GM23338 (cell line): ENCODE measurements around the gene APOM. TPM values are rescaled to one million over a fixed set of nuclear protein-coding genes. Genes with fewer than 3 reads are reported as not detected.

Experiments used
- ATAC-seq: fragments of 200-7000 bp; cut with Tn5 transposase; 3 replicates; pipeline ENCODE4 v1.9.1; 2020
- DNase-seq: peaks from one replicate; pipeline ENCODE4 v3.0.0-alpha.2; 2015; ENCODE audit warnings: low spot score
- H2AFZ ChIP-seq: fragments of 200-600 bp; sonication (generic); 2 replicates; pipeline ENCODE4 v1.8.0; 2016; ENCODE audit warnings: antibody characterized with exemption, mild to moderate bottlenecking, moderate library complexity
- H3F3A ChIP-seq: fragments of 200-600 bp; sonication (generic); replicated peaks from 2 replicates; pipeline ENCODE4 v1.8.0; 2017; ENCODE audit warnings: antibody characterized with exemption, mixed run types, low read depth
- H3K27ac ChIP-seq: fragments of 200-600 bp; sonication (generic); 2 replicates; pipeline ENCODE4 v1.6.1; 2016; ENCODE audit warnings: low read depth
- H3K27me3 ChIP-seq: fragments of 200-600 bp; sonication (generic); 2 replicates; pipeline ENCODE4 v1.8.0; 2016; ENCODE audit warnings: mild to moderate bottlenecking, mixed run types, moderate library complexity; ENCODE audit not compliant: insufficient read depth
- H3K36me3 ChIP-seq: fragments of 200-600 bp; sonication (generic); 2 replicates; pipeline ENCODE4 v1.8.0; 2016; ENCODE audit warnings: mild to moderate bottlenecking; ENCODE audit not compliant: insufficient read depth
- H3K4me1 ChIP-seq: fragments of 200-600 bp; sonication (generic); 2 replicates; pipeline ENCODE4 v1.8.0; 2016; ENCODE audit warnings: mild to moderate bottlenecking, moderate library complexity; ENCODE audit not compliant: insufficient read depth
- H3K4me2 ChIP-seq: fragments of 200-600 bp; sonication (generic); 2 replicates; pipeline ENCODE4 v1.7.1; 2017; ENCODE audit warnings: mixed run types
- H3K4me3 ChIP-seq: fragments of 200-600 bp; sonication (generic); 2 replicates; pipeline ENCODE4 v1.6.1; 2016; ENCODE audit warnings: mixed run types
- H3K79me2 ChIP-seq: fragments of 200-600 bp; sonication (generic); replicated peaks from 2 replicates; pipeline ENCODE4 v1.8.0; 2017; ENCODE audit warnings: mild to moderate bottlenecking; ENCODE audit not compliant: insufficient read depth
- H3K9me2 ChIP-seq: fragments of 200-600 bp; sonication (generic); 2 replicates; pipeline ENCODE4 v1.8.0; 2017; ENCODE audit not compliant: insufficient read depth
- H4K20me1 ChIP-seq: fragments of 200-600 bp; sonication (generic); replicated peaks from 2 replicates; pipeline ENCODE4 v1.8.0; 2017; ENCODE audit warnings: mild to moderate bottlenecking; ENCODE audit not compliant: insufficient read depth
- H3K27ac Mint-ChIP-seq: 2 replicates; pipeline ENCODE4 v1.8.0; 2020; ENCODE audit warnings: inconsistent platforms, mild to moderate bottlenecking, moderate library complexity, mixed read lengths
- H3K27me3 Mint-ChIP-seq: 3 replicates; pipeline ENCODE4 v1.8.0; 2022; ENCODE audit warnings: low read depth, mild to moderate bottlenecking, moderate library complexity, mixed read lengths, inconsistent platforms; ENCODE audit not compliant: insufficient read depth, poor library complexity
- H3K36me3 Mint-ChIP-seq: 3 replicates; pipeline ENCODE4 v1.8.0; 2021; ENCODE audit warnings: low read depth, mild to moderate bottlenecking, inconsistent platforms, moderate library complexity, mixed read lengths
- H3K4me1 Mint-ChIP-seq: 3 replicates; pipeline ENCODE4 v1.8.0; 2020; ENCODE audit warnings: mild to moderate bottlenecking, inconsistent platforms, mixed read lengths
- H3K4me3 Mint-ChIP-seq: 3 replicates; pipeline ENCODE4 v1.8.0; 2021; ENCODE audit warnings: moderate library complexity, mild to moderate bottlenecking, inconsistent platforms, mixed read lengths
- H3K9me3 Mint-ChIP-seq: 3 replicates; pipeline ENCODE4 v1.8.0; 2020; ENCODE audit warnings: moderate library complexity, mild to moderate bottlenecking, inconsistent platforms, mixed read lengths
- CREB1 ChIP-seq: fragments of 250-450 bp; sonication (Bioruptor Pico); IDR thresholded peaks from 2 replicates; pipeline ENCODE4 v1.5.0; 2020; ENCODE audit warnings: low read depth, mild to moderate bottlenecking, moderate library complexity
- JUNB ChIP-seq: IDR thresholded peaks from one replicate; pipeline ENCODE4 v1.6.1; 2016; ENCODE audit warnings: antibody characterized with exemption; ENCODE audit not compliant: unreplicated experiment
- NANOG ChIP-seq: IDR thresholded peaks from 2 replicates; pipeline ENCODE4 v1.6.1; 2016; ENCODE audit warnings: antibody characterized with exemption, borderline replicate concordance
- POLR2AphosphoS5 ChIP-seq: IDR thresholded peaks from 2 replicates; pipeline ENCODE4 v1.6.1; 2016; ENCODE audit warnings: antibody characterized with exemption, low read depth
- STAT1 ChIP-seq: IDR thresholded peaks from one replicate; pipeline ENCODE4 v1.6.1; 2016; ENCODE audit warnings: antibody characterized with exemption; ENCODE audit not compliant: unreplicated experiment
- ZNF114 ChIP-seq: fragments of 250-450 bp; sonication (Bioruptor Pico); IDR thresholded peaks from 2 replicates; pipeline ENCODE4 v1.5.0; 2020; ENCODE audit warnings: mild to moderate bottlenecking, moderate library complexity
- ZNF331 ChIP-seq: fragments of 250-450 bp; sonication (Bioruptor Pico); IDR thresholded peaks from 2 replicates; pipeline ENCODE4 v1.5.0; 2020; ENCODE audit warnings: low read depth, mild to moderate bottlenecking, moderate library complexity
- polyA plus RNA-seq: library from polyadenylated mRNA; unstranded; fragments of >200 nt; fragmentation: Nextera tagmentation; extraction: Ambion mirVana; gene quantifications from 2 replicates; pipeline ENCODE4 v1.2.1, GENCODE V29; 2016
- total RNA-seq: library from RNA; depleted of rRNA; stranded (reverse); fragments of >200 nt; shearing (Covaris generic); gene quantifications from 2 replicates; pipeline ENCODE4 v1.2.3, GENCODE V29; 2014
- TF ChIP-seq, protein P1 (sequence below), 2 experiments: fragments of 200-600 bp in 1 of 2; sonication (generic) in 1 of 2; conservative IDR thresholded peaks; 2 replicates each; pipeline versions ENCODE4 v1.5.1 to v1.6.1; 2016 to 2017; ENCODE audit warnings: antibody characterized with exemption in 2 of 2, low read depth in 2 of 2, mild to moderate bottlenecking in 2 of 2, moderate library complexity in 1 of 2
- TF ChIP-seq, protein P2 (sequence below): IDR thresholded peaks from 2 replicates; pipeline ENCODE4 v1.6.1; 2016; ENCODE audit warnings: antibody characterized with exemption
- TF ChIP-seq, protein P3 (sequence below): IDR thresholded peaks from one replicate; pipeline ENCODE4 v1.6.1; 2018; ENCODE audit warnings: antibody characterized with exemption; ENCODE audit not compliant: unreplicated experiment

APOM gene
- total and polyA plus RNA-seq, 2 experiments from 2014 or later = 1.2 to 10.7 TPM

DNA sequence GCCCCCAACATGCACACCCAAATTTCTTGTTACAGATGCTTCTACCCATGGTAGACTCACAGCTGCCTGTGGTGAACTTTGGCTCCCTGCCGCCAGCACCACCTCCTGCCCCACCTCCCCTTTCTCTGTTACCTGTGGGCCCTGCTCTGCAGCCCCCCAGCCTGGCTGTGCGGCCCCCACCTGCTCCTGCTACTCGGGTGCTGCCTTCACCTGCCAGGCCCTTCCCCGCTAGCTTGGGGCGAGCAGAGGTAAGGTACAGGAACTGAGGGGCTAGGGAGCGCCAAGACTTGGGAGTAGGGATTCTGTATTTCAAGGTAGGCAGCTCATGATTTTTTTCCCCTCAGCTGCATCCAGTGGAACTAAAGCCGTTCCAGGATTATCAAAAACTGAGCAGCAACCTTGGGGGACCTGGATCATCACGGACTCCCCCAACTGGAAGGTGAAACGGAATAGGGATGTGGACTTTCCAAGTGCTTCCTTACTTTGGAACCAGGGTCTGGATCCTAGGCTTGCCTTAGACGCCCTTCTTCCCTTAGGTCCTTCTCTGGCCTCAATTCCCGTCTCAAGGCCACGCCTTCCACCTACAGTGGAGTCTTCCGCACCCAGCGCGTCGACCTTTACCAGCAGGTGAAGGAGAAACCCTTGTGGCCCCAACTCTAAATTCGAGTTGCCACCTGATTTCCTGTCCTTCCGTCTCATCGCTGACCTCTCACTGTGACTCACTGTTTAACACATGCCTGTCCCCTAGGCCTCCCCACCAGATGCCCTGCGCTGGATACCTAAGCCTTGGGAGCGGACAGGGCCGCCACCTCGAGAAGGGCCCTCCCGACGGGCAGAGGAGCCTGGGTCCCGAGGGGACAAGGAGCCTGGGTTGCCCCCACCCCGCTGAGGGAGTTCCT lies 18.7 kb upstream of the APOM start:
- no peak for TF ChIP-seq NANOG
- TF ChIP-seq POLR2AphosphoS5 = no peak; the same call in 1 of the 2 replicates
- TF ChIP-seq, protein P1, sequence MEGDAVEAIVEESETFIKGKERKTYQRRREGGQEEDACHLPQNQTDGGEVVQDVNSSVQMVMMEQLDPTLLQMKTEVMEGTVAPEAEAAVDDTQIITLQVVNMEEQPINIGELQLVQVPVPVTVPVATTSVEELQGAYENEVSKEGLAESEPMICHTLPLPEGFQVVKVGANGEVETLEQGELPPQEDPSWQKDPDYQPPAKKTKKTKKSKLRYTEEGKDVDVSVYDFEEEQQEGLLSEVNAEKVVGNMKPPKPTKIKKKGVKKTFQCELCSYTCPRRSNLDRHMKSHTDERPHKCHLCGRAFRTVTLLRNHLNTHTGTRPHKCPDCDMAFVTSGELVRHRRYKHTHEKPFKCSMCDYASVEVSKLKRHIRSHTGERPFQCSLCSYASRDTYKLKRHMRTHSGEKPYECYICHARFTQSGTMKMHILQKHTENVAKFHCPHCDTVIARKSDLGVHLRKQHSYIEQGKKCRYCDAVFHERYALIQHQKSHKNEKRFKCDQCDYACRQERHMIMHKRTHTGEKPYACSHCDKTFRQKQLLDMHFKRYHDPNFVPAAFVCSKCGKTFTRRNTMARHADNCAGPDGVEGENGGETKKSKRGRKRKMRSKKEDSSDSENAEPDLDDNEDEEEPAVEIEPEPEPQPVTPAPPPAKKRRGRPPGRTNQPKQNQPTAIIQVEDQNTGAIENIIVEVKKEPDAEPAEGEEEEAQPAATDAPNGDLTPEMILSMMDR (conservative IDR thresholded peaks at IDR 0.05; ENCODE audit: low read depth in 2 of 2) = no peak
- TF ChIP-seq, protein P2, sequence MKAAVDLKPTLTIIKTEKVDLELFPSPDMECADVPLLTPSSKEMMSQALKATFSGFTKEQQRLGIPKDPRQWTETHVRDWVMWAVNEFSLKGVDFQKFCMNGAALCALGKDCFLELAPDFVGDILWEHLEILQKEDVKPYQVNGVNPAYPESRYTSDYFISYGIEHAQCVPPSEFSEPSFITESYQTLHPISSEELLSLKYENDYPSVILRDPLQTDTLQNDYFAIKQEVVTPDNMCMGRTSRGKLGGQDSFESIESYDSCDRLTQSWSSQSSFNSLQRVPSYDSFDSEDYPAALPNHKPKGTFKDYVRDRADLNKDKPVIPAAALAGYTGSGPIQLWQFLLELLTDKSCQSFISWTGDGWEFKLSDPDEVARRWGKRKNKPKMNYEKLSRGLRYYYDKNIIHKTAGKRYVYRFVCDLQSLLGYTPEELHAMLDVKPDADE = no peak
- no peak for TF ChIP-seq ZNF114
- no peak for TF ChIP-seq ZNF331 (CRISPR knock-in tag)
- TF ChIP-seq, protein P3, sequence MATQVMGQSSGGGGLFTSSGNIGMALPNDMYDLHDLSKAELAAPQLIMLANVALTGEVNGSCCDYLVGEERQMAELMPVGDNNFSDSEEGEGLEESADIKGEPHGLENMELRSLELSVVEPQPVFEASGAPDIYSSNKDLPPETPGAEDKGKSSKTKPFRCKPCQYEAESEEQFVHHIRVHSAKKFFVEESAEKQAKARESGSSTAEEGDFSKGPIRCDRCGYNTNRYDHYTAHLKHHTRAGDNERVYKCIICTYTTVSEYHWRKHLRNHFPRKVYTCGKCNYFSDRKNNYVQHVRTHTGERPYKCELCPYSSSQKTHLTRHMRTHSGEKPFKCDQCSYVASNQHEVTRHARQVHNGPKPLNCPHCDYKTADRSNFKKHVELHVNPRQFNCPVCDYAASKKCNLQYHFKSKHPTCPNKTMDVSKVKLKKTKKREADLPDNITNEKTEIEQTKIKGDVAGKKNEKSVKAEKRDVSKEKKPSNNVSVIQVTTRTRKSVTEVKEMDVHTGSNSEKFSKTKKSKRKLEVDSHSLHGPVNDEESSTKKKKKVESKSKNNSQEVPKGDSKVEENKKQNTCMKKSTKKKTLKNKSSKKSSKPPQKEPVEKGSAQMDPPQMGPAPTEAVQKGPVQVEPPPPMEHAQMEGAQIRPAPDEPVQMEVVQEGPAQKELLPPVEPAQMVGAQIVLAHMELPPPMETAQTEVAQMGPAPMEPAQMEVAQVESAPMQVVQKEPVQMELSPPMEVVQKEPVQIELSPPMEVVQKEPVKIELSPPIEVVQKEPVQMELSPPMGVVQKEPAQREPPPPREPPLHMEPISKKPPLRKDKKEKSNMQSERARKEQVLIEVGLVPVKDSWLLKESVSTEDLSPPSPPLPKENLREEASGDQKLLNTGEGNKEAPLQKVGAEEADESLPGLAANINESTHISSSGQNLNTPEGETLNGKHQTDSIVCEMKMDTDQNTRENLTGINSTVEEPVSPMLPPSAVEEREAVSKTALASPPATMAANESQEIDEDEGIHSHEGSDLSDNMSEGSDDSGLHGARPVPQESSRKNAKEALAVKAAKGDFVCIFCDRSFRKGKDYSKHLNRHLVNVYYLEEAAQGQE = no peak
- TF ChIP-seq CREB1 (CRISPR knock-in tag) = no peak
- no peak for TF ChIP-seq JUNB
- TF ChIP-seq STAT1 = no peak
- peaks cover 72% of the 10 kb centered on the region for H3F3A ChIP-seq
- ATAC-seq (peak; percentile 9), DNase-seq (no peak)
- H3K4me1 ChIP-seq = no peaks in the 10 kb centered on the region
- Mint-ChIP-seq H3K27me3 (peaks cover 6% of the 10 kb centered on the region), H3K4me3 (no peak overlapping the region), H3K4me1 (no peaks in the 10 kb centered on the region), H3K9me3 (no peaks in the 10 kb centered on the region), H3K36me3 (peaks cover 92% of the 10 kb centered on the region), H3K27ac (no peak overlapping the region)
- peaks cover 33% of the 10 kb centered on the region for H4K20me1 ChIP-seq
- no peak overlapping the region for H3K4me3 ChIP-seq
- H3K79me2 ChIP-seq = no peaks in the 10 kb centered on the region
- no peak overlapping the region for H3K27ac ChIP-seq
- peaks cover 65% of the 10 kb centered on the region for H3K36me3 ChIP-seq
- H3K4me2 ChIP-seq = no peak overlapping the region
- H3K9me2 ChIP-seq = no peaks in the 10 kb centered on the region
- no peak overlapping the region for H2AFZ ChIP-seq
- H3K27me3 ChIP-seq = no peaks in the 10 kb centered on the region
